ENCODE results near the gene LPP. TPM values are rescaled to one million over a fixed set of nuclear protein-coding genes. Genes with fewer than 3 reads are reported as not detected.

LPP gene
- total RNA-seq, 4 donors from 2014 or later, result 183 to 293 (median 242) TPM

- Histone ChIP-seq H3K27ac (peak overlapping the region in 1 of 4 donors; percentile 16), H3K9me3 (no peaks in the 10 kb centered on the region), H3K36me3 (no peaks in the 10 kb centered on the region), H3K27me3 (no peaks in the 10 kb centered on the region), H3K4me3 (no peak overlapping the region), H3K4me1 (peaks cover 0 to 29% (median 7%) of the 10 kb centered on the region in 4 donors)
- TF ChIP-seq EP300 (IDR thresholded peaks at IDR 0.05) (no peak), POLR2A (IDR thresholded peaks at IDR 0.05) (no peak), CTCF (IDR thresholded peaks at IDR 0.05) (no peak)
- WGBS, 2 donors, result 30 to 66% methylated on average over 3 of the region's 3 CpGs
- DNase-seq (ENCODE audit: low spot score in 2 of 2), result no peak
These were observed 643.1 kb downstream of the LPP start for GRCh38 chr3:188797045-188797444.

DNA sequence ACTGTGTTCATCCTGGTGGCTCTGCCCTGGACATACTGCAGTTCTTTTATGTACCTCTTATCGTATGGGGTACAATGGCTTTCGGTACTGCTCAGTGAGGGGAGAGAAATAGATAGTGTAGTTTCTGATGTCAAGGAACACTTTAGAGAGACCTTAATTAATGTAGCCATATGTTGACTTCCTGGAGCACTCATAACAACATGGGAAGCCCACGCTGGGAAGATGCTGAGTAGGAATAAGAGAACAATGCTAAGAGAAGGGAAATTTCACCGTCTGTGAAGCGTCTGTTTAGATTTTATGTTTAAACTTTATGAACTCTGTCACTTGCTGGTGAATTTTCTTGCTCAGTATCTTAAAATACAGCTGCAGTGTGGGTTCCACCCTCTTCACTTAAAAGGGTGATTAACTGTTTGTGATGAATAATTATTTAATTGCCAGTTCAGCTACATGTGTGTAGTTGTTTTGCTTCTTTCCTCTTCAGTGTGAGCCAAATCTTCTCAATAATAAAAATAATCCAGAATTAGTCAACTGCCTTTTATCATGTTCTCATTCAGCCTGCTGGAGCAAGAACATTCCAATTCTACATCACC, 644.7 kb downstream of the LPP start:
- peaks cover 0 to 21% (median 7%) of the 10 kb centered on the region in 4 donors for H3K4me1 ChIP-seq
- no peak overlapping the region for H3K4me3 ChIP-seq
- no peaks in the 10 kb centered on the region for H3K27me3 ChIP-seq
- 67% methylated on average over 5 of the region's 5 CpGs for WGBS, 2 donors
- TF ChIP-seq EP300 (IDR thresholded peaks at IDR 0.05), result no peak
- TF ChIP-seq POLR2A (IDR thresholded peaks at IDR 0.05), result no peak
- TF ChIP-seq CTCF (IDR thresholded peaks at IDR 0.05), result no peak
- no peaks in the 10 kb centered on the region for H3K9me3 ChIP-seq
- DNase-seq (ENCODE audit: low spot score in 2 of 2), result no peak
- peak overlapping the region in 2 of 4 donors; percentile 11 to 43 for H3K27ac ChIP-seq
- no peaks in the 10 kb centered on the region for H3K36me3 ChIP-seq

DNA sequence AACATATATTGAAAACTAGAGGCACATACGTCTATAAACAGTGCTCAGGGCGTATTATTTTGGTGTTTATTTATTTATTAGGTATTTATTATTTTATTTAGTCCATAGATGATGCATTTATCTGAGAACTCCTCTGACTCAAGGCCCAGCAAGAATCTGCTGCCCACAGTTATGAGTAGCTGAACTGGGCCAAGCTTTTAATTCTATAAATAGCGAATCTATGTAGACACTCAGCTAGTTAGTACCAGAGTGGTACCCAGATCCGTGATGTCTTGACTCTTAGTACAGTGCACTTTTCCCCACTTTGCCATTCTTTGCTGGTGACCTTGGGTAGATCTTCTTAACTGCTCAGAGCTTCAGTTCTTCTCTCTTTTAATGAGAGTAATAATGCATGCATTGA, 647.4 kb downstream of the LPP start:
- WGBS, 2 donors, result 92 to 97% methylated on average over 4 of the region's 4 CpGs
- Histone ChIP-seq H3K36me3 (no peaks in the 10 kb centered on the region), H3K27ac (no peak overlapping the region), H3K4me3 (no peak overlapping the region), H3K4me1 (peaks cover 0 to 21% (median 7%) of the 10 kb centered on the region in 4 donors), H3K27me3 (no peaks in the 10 kb centered on the region), H3K9me3 (peaks cover 0 to 5% (median 1%) of the 10 kb centered on the region in 4 donors)
- DNase-seq (ENCODE audit: low spot score in 2 of 2), result no peak
- TF ChIP-seq EP300 (IDR thresholded peaks at IDR 0.05), result no peak
- no peak for TF ChIP-seq POLR2A (IDR thresholded peaks at IDR 0.05)
- no peak for TF ChIP-seq CTCF (IDR thresholded peaks at IDR 0.05)

DNA sequence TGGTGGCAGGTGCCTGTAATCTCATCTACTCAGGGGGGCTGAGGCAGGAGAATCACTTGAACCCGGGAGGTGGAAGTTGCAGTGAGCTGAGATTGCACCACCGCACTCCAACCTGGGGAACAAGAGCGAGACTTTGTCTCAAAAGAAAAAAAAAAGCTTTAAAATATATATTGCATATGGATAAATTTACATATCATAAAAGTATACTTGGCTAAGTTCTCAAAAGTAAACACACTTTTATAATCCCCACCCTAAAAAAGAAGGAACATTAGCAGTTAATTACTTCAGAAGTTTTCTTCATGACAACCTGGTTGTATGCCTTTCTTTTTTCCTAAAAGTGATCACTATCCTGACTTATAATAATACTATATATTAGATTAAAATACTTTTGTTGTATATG, 648.7 kb downstream of the LPP start:
- Histone ChIP-seq H3K36me3 (no peaks in the 10 kb centered on the region), H3K9me3 (peaks cover 0 to 15% (median 8%) of the 10 kb centered on the region in 4 donors), H3K27ac (no peak overlapping the region), H3K27me3 (no peaks in the 10 kb centered on the region), H3K4me1 (peaks cover 0 to 16% (median 4%) of the 10 kb centered on the region in 4 donors), H3K4me3 (no peak overlapping the region)
- TF ChIP-seq EP300 (IDR thresholded peaks at IDR 0.05), result no peak
- TF ChIP-seq CTCF (IDR thresholded peaks at IDR 0.05), result no peak
- no peak for DNase-seq (ENCODE audit: low spot score in 2 of 2)
- 92 to 97% methylated on average over 3 of the region's 3 CpGs for WGBS, 2 donors

DNA sequence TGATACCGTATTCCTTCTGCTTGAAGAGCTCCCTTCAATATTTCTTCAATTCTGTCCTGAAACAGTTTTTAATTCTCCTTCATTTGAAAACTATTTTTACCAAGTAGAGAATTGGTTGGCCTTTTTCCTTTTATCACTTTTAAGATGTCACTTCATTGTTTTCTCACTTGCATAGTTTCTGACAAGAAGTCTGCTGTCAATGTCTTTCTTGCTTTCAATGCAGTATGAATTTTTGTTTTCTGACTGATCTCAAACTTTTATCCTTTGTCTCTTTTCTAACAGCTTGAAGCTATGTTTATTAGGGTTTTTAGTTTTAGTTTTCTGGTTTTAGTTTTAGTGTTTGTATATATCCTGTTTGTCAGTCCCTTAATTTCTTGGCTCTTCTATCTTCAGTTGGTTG, 653.0 kb downstream of the LPP start:
- Histone ChIP-seq H3K36me3 (peaks cover 0 to 10% (median 0%) of the 10 kb centered on the region in 3 donors), H3K4me1 (no peaks in the 10 kb centered on the region), H3K27ac (no peak overlapping the region), H3K27me3 (no peaks in the 10 kb centered on the region), H3K4me3 (no peak overlapping the region), H3K9me3 (peaks cover 0 to 33% (median 10%) of the 10 kb centered on the region in 4 donors)
- no peak for TF ChIP-seq POLR2A (IDR thresholded peaks at IDR 0.05)
- DNase-seq (ENCODE audit: low spot score in 2 of 2), result no peak
- WGBS, 2 donors, result 96 to 100% methylated on average over 1 of the region's 1 CpG

Data from tibial nerve (tissue), 4 donors.